ENCODE data around the gene CD300E. TPM values are rescaled to one million over a fixed set of nuclear protein-coding genes. Genes with fewer than 3 reads are reported as not detected.

CD300E gene
- under 1 TPM; 0.16 to 0.42 (median 0.33) TPM for polyA plus RNA-seq (ENCODE audit: insufficient read length in 3 of 3)
- long read RNA-seq, donor 1, result 0 reads
- long read RNA-seq, donor 2, result 0 reads
- long read RNA-seq, donor 3, partial matches to known transcripts, result 0 of 1 reads
- long read RNA-seq, donor 3, other reads (novel, unspliced or antisense), result 0 of 1 reads
- long read RNA-seq, donor 4, result 0 reads
- long read RNA-seq, donor 5, result 0 reads
- long read RNA-seq, donor 6, result 0 reads
- long read RNA-seq, donor 7, result 0 reads
- long read RNA-seq, donor 8, result 0 reads
- long read RNA-seq, donor 9, result 0 reads
- long read RNA-seq, donor 10, result 0 reads
- long read RNA-seq, donor 11, result 0 reads
- long read RNA-seq, donor 12, result 0 reads
- long read RNA-seq, donor 13, result 0 reads
- long read RNA-seq, donor 14, result 0 reads
- long read RNA-seq, donor 15, result 0 reads
- long read RNA-seq, donor 16, result 0 reads

GRCh38 chr17:74623693-74624093 lies at the start of gene CD300E:
Gene CD300E (minus strand): TSS chr17:74623738. CDS start chr17:74623621, 117 bp downstream.
- no peak for DNase-seq (ENCODE audit: extremely low read depth in 1 of 11, low read depth in 9 of 11, low spot score in 4 of 11)

GRCh38 chr17:74671031-74671771 lies 47.7 kb upstream of the CD300E start:
- DNase-seq (ENCODE audit: extremely low read depth in 1 of 11, low read depth in 9 of 11, low spot score in 4 of 11), result peak; percentile 73 to 92 (median 88)

DNA sequence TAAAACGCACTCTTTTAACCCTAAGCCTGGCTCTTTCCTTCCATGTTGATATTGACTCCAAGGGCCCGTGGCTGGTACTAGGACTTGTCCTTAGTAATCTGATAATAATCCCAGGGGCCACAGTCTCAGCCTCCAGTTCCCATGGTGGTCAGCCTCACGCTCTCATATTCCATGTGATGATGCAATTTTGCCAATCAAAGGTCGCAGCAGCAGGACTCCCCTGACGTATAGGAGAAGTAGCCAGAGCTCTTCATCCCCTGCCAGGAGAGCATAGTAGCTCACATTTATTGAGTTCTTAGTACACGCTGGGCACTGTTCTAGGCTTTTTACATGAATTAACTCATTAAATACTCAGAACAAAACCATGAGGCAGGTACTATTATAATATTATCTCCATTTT lies 46.8 kb upstream of the CD300E start:
- no peak for DNase-seq (ENCODE audit: extremely low read depth in 1 of 11, low read depth in 9 of 11, low spot score in 4 of 11)

DNA sequence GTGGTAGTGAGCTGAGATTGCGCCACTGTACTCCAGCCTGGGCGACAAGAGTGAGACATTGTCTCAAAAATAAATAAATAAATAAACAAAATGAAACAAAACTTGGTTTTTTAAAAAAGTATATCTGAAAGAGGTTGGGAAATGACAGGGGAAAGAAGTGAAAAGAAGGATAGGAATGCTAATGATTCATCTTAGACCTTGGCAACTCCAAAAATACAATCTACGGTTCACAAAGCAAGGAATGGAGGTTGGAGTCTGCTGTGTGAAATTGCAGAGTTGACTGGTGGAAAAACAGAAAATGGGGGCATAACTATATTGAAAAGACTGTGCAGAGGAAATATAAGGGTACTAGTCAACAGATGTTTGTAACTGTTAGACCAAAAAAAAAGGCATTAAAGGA lies 40.0 kb upstream of the CD300E start:
- no peak for DNase-seq (ENCODE audit: extremely low read depth in 1 of 11, low read depth in 9 of 11, low spot score in 4 of 11)

DNA sequence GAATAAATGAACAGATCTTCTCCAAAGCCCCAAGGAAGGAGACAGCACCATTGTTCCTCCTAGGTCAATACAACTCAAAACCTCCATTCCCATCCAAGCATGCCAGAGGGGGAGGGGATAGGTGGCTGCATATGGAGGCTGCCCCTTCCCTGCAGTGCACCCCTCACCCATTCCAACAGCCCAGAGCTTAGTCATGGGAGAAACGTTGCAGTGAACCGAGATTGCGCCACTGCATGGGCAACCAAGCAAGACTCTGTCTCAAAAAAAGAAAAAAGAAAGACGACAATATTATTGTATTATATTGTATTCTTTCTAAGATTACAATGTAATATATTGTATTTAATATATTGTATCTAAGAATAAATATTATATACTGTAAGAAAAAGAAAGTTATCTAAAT lies 36.4 kb upstream of the CD300E start:
- no peak for DNase-seq (ENCODE audit: extremely low read depth in 1 of 11, low read depth in 9 of 11, low spot score in 4 of 11)

DNA sequence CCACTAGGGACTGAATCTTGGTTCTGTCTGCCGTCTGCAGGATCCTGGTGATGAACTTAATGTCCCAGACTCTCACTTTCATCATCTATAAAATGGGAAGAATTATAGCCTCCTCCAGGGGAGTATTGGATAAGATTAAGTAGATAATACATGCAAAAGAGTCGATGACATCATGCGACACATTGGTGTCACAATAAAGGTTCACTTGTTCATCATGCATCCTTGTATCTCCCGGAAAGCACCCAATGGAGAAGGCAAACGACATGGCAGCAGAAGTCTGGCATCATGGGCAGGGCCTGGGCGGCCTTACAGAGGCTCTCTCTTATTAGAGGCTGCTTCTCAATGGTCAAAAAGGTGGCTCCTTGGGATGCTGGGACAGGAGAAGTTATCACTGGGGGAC lies 35.1 kb upstream of the CD300E start:
- DNase-seq (ENCODE audit: extremely low read depth in 1 of 11, low read depth in 9 of 11, low spot score in 4 of 11), result no peak

GRCh38 chr17:74654742-74655141 lies 31.2 kb upstream of the CD300E start:
- no peak for DNase-seq (ENCODE audit: extremely low read depth in 1 of 11, low read depth in 9 of 11, low spot score in 4 of 11)

DNA sequence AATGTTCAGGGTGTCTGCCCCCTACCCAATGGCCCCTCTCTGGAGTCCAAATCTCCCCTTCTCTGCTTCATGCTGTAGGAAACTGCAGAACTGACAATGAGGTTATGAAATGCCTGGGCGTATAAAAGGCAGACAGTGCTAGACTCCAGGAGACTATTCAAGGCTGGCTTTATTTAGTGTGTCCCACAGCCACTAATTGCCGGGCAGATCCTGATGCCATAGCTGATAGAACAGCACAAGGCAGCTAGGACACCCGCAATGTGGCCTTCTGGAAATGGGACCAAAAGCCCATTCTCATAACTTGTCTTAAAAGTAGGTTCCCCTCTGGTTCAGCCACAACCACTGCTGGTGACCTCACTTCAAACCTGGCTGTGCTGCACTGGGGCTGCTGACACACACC lies 28.5 kb upstream of the CD300E start:
- no peak for DNase-seq (ENCODE audit: extremely low read depth in 1 of 11, low read depth in 9 of 11, low spot score in 4 of 11)

- no peak for DNase-seq (ENCODE audit: extremely low read depth in 1 of 11, low read depth in 9 of 11, low spot score in 4 of 11)
These were observed 26.4 kb upstream of the CD300E start for GRCh38 chr17:74649909-74650308.

- no peak for DNase-seq (ENCODE audit: extremely low read depth in 1 of 11, low read depth in 9 of 11, low spot score in 4 of 11)
These were observed 24.5 kb upstream of the CD300E start for GRCh38 chr17:74647871-74648672.

DNA sequence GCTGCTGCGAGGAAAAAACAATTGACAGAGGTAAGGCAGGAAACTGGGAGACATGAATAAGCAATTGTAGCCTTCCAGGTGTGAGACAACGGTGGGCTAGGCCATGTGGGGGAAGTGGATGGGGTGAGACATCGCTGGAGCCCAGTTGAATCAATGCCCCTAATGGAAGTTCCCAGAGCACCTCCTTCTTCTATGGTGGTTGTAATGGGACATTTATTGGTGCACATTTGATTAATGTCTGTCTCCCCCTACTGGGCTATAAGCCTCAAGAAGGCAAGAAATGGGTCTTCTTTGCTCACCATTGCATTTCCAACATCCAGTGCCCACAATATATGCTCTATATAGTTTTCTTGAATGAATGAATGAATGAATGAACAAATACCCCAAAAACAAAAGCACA lies 22.7 kb upstream of the CD300E start:
- no peak for DNase-seq (ENCODE audit: extremely low read depth in 1 of 11, low read depth in 9 of 11, low spot score in 4 of 11)

DNA sequence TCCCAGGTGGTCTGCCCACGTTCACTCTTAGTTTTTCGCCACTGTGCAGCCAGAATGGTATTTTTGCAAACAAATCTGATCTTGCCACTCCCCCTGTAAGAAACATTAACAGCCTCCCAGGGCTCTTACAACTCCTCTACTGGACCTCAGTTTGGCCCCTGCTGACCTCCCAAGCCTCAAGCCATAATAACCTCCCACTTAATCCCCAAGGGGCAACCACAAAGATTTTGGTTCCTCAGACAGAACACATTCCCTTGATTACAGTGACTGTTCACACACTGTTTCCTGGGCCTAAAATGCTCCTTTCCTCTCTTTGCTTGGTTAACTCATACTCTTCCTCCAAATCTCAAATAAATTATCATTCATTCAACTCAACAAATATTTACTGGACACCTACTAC lies 21.5 kb upstream of the CD300E start:
- DNase-seq (ENCODE audit: extremely low read depth in 1 of 11, low read depth in 9 of 11, low spot score in 4 of 11), result no peak

DNA sequence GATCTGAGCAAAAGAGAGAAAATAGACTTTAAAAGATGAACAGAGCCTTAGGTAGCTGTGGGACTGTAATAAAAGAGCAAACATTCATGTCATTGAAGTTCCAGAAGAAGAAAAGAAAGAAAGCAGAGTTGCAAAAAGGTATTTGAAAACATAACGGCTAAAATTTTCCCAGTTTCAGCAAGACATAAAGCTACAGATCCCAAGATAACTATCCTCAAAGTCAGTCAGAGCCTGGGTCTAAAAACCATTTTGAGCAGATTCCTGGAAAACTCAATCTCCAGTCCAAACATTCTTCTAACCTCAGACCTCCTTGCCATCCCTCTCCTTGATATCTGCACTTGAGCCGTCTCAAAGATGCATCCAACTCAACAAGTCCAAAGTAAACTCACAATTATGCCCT lies 20.9 kb upstream of the CD300E start:
- DNase-seq (ENCODE audit: extremely low read depth in 1 of 11, low read depth in 9 of 11, low spot score in 4 of 11), result no peak

DNA sequence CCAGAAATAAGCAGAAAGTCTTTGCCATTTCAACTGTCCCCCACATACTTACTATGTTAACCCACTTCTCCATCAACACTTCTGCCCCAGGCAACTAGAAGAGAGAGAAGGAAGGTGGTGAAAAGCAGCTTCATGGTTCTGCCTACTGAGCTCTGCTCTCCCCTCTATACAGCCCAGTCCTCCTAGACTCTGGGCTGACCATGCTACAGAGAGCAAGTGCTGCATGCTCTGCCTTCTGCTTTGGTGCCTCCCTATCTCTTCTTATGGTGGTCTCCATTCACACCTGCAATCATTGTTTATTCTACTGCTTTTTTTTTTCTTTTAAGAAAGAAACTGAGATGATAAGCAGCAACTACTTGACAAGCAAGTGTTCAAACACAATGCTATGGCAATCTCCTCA lies 20.3 kb upstream of the CD300E start:
- no peak for DNase-seq (ENCODE audit: extremely low read depth in 1 of 11, low read depth in 9 of 11, low spot score in 4 of 11)

- DNase-seq (ENCODE audit: extremely low read depth in 1 of 11, low read depth in 9 of 11, low spot score in 4 of 11), result no peak
These were observed 19.5 kb upstream of the CD300E start for GRCh38 chr17:74642995-74643394.

DNA sequence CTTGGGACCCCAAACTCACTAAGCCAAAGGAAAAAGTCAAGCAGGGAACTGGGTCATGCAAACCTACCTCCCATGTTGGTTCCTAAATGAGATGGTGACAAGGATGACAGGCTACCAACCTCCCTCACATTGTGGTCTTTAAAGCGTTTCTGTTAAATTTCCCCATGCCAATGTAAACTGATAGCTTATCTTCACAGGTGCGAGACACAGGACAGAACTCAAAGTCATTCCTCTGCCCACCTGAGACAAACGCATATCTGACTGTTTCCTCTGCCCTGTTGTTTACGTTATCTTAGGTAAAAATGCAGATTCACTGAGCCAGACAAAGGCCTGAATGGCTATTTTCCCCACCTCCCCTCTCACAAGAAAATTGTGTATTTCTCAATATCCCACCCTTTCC lies 19.0 kb upstream of the CD300E start:
- no peak for DNase-seq (ENCODE audit: extremely low read depth in 1 of 11, low read depth in 9 of 11, low spot score in 4 of 11)

DNA sequence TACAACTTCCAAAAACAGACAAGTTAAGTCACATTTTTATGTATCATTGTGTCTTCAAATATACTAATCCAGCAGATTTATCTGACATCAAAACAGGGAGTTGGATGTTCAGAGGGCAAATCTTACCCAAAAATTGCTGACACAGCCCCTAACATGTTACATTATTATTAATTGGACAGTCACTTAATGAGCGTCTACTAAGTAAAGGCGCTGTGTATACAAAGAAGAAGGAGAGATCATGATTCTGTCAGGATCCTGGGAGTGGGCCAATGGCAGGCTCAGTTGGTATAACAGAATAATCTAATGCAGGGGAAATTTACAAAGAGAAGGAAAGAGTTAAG lies 18.4 kb upstream of the CD300E start:
- DNase-seq (ENCODE audit: extremely low read depth in 1 of 11, low read depth in 9 of 11, low spot score in 4 of 11), result no peak

DNA sequence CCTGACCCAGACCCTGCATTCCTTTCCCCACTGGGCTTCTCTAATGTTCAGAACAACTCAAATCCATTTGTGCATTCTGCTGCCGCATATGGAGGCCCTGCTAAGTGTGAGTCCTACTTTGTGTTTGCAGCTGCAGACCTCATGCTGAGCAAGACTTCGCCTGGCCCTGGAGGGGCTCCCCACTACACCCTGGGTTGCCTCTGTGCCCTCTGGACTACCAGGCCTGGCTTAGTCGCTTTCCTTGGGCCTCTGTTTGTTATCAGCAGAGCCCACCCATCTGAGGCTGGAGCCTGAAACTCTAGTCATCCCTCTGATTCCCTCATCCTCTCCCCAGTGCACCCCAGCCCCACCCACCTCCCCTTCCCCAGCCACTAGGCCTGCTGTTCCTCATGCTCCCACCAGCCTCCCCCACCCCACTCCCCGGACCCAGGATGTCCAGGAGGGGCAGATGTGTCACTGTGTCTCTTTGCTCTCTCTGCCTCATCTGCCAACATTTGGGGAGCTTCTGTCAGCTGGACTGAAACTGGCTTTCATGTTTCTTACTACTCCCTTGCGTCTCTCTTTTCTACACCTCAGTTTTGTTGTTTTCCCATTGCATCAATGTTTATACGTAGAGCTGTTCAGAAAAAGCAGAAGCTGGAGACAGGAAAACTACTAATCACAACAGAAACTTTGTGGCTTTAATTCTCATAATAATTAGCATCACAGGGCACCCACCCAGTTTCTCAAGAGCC lies 17.9 kb upstream of the CD300E start:
- DNase-seq (ENCODE audit: extremely low read depth in 1 of 11, low read depth in 9 of 11, low spot score in 4 of 11), result no peak

GRCh38 chr17:74639704-74640151 lies 16.2 kb upstream of the CD300E start:
- DNase-seq (ENCODE audit: extremely low read depth in 1 of 11, low read depth in 9 of 11, low spot score in 4 of 11), result no peak
